Heart left ventricle (tissue), 13 donors: ENCODE data around the gene NONO.

ENCODE experiments used
- POLR2A ChIP-seq, 2 donors: fragments of 450-650 bp; IDR thresholded peaks; one replicate each; pipeline ENCODE4 v1.6.1; 2017; ENCODE audit warnings: antibody characterized with exemption in 2 of 2, mild to moderate bottlenecking in 2 of 2, moderate library complexity in 2 of 2
- TF ChIP-seq, protein P1 (sequence below), 12 donors: fragments of 200-600 bp; sonication (generic) in 4 of 12; IDR thresholded peaks; one replicate each; pipeline versions ENCODE4 v1.5.0 to v1.8.0; 2018 to 2022; ENCODE audit warnings: antibody characterized with exemption in 12 of 12, mild to moderate bottlenecking in 5 of 12
- donor health status: ischemic (EF 13 %, LVEDD 7.1; RV severe dilation, severe dysfunction).
- donor health status: DM: no; HTN: yes; CAD: no.
- donor health status: DM: no; HTN: no; CAD: no.
- donor health status: ischemic (EF 25% LVEDD 6.9; RV normal size, moderate dysfunction).
- donor health status: ischemic (EF 25% LVEDD 5.7; RV mildly dilated, moderate dysfunction).
- donor health status: ischemic (EF 35%, LVEDD 5.7; RV mildly dilated, moderate dysfunction).
- donor health status: nonischemic (EF 11% LVEDD 7.7; RV severe dilation, severe dysfunction).
- donor health status: DM: yes; HTN: yes; CAD: no.
- donor health status: PGD.
- donor health status: ischemic (EF 29% LVEDD 5.4; RV normal size, mild dysfunction).
- donor health status: nonischemic (EF 23%, LVEDD 6.1; RV moderate dilation, normal function).

GRCh38 chrX:71244359-71245128 is 38.9 kb upstream of the NONO start:
- TF ChIP-seq, protein P1, sequence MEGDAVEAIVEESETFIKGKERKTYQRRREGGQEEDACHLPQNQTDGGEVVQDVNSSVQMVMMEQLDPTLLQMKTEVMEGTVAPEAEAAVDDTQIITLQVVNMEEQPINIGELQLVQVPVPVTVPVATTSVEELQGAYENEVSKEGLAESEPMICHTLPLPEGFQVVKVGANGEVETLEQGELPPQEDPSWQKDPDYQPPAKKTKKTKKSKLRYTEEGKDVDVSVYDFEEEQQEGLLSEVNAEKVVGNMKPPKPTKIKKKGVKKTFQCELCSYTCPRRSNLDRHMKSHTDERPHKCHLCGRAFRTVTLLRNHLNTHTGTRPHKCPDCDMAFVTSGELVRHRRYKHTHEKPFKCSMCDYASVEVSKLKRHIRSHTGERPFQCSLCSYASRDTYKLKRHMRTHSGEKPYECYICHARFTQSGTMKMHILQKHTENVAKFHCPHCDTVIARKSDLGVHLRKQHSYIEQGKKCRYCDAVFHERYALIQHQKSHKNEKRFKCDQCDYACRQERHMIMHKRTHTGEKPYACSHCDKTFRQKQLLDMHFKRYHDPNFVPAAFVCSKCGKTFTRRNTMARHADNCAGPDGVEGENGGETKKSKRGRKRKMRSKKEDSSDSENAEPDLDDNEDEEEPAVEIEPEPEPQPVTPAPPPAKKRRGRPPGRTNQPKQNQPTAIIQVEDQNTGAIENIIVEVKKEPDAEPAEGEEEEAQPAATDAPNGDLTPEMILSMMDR (IDR thresholded peaks at IDR 0.05), result no peak
- TF ChIP-seq POLR2A (IDR thresholded peaks at IDR 0.05), result no peak
